ENCODE results near the gene FMN1. TPM values are rescaled to one million over a fixed set of nuclear protein-coding genes. Genes with fewer than 3 reads are reported as not detected.

Gene FMN1
- total and polyA plus RNA-seq, 2 of the 8 experiments (the other 6 are each of a cell fraction or from before 2014, with no cell fraction given): 0.27 to 3.7 TPM

DNA sequence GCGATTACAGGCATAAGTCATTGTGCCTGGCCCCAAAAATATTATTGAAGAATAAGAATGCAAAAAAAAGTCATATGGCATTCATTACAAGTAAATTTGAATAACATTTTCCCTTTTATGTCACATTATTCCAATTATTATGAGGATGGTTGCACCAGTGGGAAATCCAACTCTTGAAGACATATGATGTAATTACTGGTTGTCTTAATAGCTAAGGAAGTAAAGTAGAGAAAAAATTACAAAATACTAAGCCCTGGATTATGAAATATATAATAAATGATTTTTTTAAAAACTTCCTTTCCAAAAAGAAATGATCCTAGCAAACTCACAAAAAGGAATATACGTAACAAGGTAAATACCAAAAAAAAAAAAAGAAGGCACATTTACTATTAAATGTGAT lies 98.9 kb downstream of the FMN1 start:
- Histone ChIP-seq H2BK20ac (ENCODE audit: low read length) (no peak overlapping the region), H3K36me3 (ENCODE audit: control insufficient read depth in 2 of 4, insufficient read depth in 4 of 4, low read length in 3 of 4) (no peaks in the 10 kb centered on the region), H3K23ac (ENCODE audit: insufficient read length) (no peak overlapping the region), H2AFZ (ENCODE audit: low read length) (no peak overlapping the region), H2BK5ac (ENCODE audit: low read depth, low read length) (no peak overlapping the region), H3K4ac (replicated peaks; ENCODE audit: insufficient read length, low read depth, low read length) (no peak overlapping the region), H3K79me1 (ENCODE audit: low read depth, low read length) (no peaks in the 10 kb centered on the region), H2BK12ac (ENCODE audit: low read depth, low read length) (no peak overlapping the region), H3K9ac (replicated peaks in 1 of 4; ENCODE audit: extremely low read depth in 1 of 4, low read depth in 3 of 4, low read length in 3 of 4) (no peak overlapping the region), H3K27me3 (replicated peaks in 1 of 4; ENCODE audit: control insufficient read depth in 3 of 4, extremely low read depth in 1 of 4, insufficient read depth in 3 of 4, low read length in 3 of 4) (no peaks in the 10 kb centered on the region), H3K18ac (ENCODE audit: extremely low read depth, low read length) (no peak overlapping the region), H3K4me1 (replicated peaks in 1 of 4; ENCODE audit: control insufficient read depth in 3 of 4, insufficient read depth in 4 of 4, low read length in 3 of 4) (no peaks in the 10 kb centered on the region), H4K20me1 (replicated peaks in 1 of 2; ENCODE audit: control insufficient read depth in 1 of 2, insufficient read depth in 2 of 2, low read length in 2 of 2) (no peaks in the 10 kb centered on the region), H2BK120ac (replicated peaks; ENCODE audit: low read depth, low read length) (no peak overlapping the region), H3K23me2 (ENCODE audit: low read depth, low read length) (no peaks in the 10 kb centered on the region; the same call in 1 of the 2 replicates), H3K14ac (ENCODE audit: insufficient read length) (no peak overlapping the region), H4K5ac (ENCODE audit: insufficient read length, low read depth, low read length) (no peak overlapping the region), H3K4me2 (ENCODE audit: insufficient read depth in 1 of 2, low read depth in 2 of 2, low read length in 2 of 2) (no peak overlapping the region), H3K9me3 (ENCODE audit: insufficient read depth in 2 of 2, low read depth in 1 of 2, low read length in 1 of 2) (no peaks in the 10 kb centered on the region), H3K27ac (ENCODE audit: low read depth, low read length) (no peak overlapping the region), H4K91ac (replicated peaks; ENCODE audit: insufficient read length, low read length) (no peak overlapping the region), H4K8ac (ENCODE audit: extremely low read depth, insufficient read depth, low read length) (no peak overlapping the region), H3K56ac (replicated peaks; ENCODE audit: insufficient read length, low read depth, low read length) (no peak overlapping the region), H2AK5ac (ENCODE audit: low read depth, low read length) (no peak overlapping the region), H3K79me2 (ENCODE audit: control insufficient read depth in 1 of 2, insufficient read depth in 2 of 2, low read length in 2 of 2) (no peaks in the 10 kb centered on the region), H2BK15ac (ENCODE audit: low read length) (no peak overlapping the region), H3K4me3 (ENCODE audit: extremely low read depth in 1 of 4, insufficient read depth in 2 of 4, low read depth in 3 of 4, low read length in 4 of 4) (no peak overlapping the region)
- FAIRE-seq: no peak
- ChIA-PET POLR2A (ENCODE audit: partially characterized antibody) (interaction anchor here (0.6 kb wide), 1 partner anchor 13 kb away, joined by 3 read pairs; no protein-coding TSS in a partner anchor), CTCF (ENCODE audit: partially characterized antibody) (interaction anchor here (0.6 to 1.7 kb wide), 4 partner anchors 9 to 1221 kb away, joined by 3 to 8 read pairs (median 4); no protein-coding TSS in a partner anchor)
- no peak for DNase-seq (ENCODE audit: low read depth in 1 of 2, low spot score in 2 of 2)
- 97% methylated on average over 2 of the region's 2 CpGs; no CpG with 5 or more reads in 1 of the 2 experiments for WGBS, 2 experiments (ENCODE audit: extremely low coverage in 1 of 2, insufficient coverage in 1 of 2, insufficient read length in 1 of 2, insufficient replicate concordance in 2 of 2, low coverage in 1 of 2, low lambda C conversion rate in 2 of 2, missing lambda C conversion rate in 1 of 2)
- TF ChIP-seq CEBPB (IDR thresholded peaks at IDR 0.05; ENCODE audit: low read depth, low read length) (no peak), MAFK (IDR thresholded peaks at IDR 0.05; ENCODE audit: low read depth, low read length) (no peak), ZNF274 (IDR thresholded peaks at IDR 0.05; ENCODE audit: borderline replicate concordance, extremely low read depth, low read length) (no peak), SIN3A (conservative IDR thresholded peaks at IDR 0.05 in 1 of 2, IDR thresholded peaks at IDR 0.05 in 1 of 2; ENCODE audit: low read depth in 1 of 2, low read length in 2 of 2) (no peak), POLR2A (IDR thresholded peaks at IDR 0.05; ENCODE audit: control extremely low read depth in 1 of 2, low read depth in 2 of 2, low read length in 2 of 2) (no peak), KDM5A (IDR thresholded peaks at IDR 0.05; ENCODE audit: low read length) (no peak)
- TF ChIP-seq, protein P1, sequence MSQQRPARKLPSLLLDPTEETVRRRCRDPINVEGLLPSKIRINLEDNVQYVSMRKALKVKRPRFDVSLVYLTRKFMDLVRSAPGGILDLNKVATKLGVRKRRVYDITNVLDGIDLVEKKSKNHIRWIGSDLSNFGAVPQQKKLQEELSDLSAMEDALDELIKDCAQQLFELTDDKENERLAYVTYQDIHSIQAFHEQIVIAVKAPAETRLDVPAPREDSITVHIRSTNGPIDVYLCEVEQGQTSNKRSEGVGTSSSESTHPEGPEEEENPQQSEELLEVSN (IDR thresholded peaks at IDR 0.05): no peak
